NCI-H146 treated with DMSO at 0.1 percent for 48 hours (cell line): ENCODE measurements around the gene CCDC87.
A peak's percentile ranks its signal among the peaks of the same experiment; 100 is the strongest.
"Not testable (repeated sequence)": the region's sequence is repeated elsewhere in the genome, so short reads cannot be mapped to it uniquely, and the experiment has no call there.

Experiments used
- DNase-seq: peaks from one replicate; lab custom pipeline; 2025; ENCODE audit not compliant: unreplicated experiment; lab: John Stamatoyannopoulos, UW

The CCDC87 gene

DNA sequence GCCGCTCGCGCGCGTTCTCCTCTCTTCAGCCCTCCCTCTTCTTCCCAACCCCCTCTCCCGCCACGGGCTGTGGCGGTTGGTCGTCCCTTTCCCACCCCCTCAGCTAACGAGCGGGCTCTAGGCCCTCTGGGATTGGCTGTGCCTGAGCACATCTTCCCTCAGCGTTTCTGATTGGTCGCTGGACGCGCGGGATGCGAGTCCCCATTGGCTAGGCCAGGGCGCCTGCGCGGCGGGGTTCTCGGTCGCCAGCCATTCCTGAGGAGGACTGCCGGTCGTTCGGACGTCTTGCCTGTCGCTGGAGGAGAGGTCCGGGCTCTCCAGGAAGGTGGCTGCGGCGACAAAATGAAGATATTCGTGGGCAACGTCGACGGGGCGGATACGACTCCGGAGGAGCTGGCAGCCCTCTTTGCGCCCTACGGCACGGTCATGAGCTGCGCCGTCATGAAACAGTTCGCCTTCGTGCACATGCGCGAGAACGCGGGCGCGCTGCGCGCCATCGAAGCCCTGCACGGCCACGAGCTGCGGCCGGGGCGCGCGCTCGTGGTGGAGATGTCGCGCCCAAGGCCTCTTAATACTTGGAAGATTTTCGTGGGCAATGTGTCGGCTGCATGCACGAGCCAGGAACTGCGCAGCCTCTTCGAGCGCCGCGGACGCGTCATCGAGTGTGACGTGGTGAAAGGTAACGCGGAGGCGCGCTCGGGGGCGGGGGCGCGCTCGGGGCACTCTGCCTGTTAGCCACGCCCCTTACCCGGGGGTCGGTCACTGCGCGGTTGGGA lies 23.7 kb upstream of the CCDC87 start, which contains the start of gene RBM14:
Gene RBM14 (plus strand): TSS at position 252 of the 776 bp plus-strand sequence. CDS start 91 bp downstream, at position 343.
- DNase-seq = peak; percentile 98

DNA sequence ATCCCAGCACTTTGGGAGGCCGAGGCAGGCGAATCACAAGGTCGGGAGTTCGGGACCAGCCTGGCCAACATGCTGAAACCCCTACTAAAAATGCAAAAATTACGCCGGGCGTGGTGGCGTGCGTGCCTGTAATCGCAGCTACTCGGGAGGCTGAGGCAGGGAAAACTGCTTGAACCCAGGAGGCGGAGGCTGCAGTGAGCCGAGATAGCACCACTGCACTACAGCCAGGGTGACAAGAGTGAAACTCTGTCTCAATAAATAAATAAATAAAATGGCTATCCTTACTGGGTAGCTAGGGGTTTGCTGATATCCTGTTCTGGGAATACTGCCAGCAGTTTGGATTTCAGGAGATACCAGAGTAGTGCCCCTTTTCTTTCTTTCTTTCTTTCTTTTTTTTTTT lies 21.2 kb upstream of the CCDC87 start:
- no peak for DNase-seq

DNA sequence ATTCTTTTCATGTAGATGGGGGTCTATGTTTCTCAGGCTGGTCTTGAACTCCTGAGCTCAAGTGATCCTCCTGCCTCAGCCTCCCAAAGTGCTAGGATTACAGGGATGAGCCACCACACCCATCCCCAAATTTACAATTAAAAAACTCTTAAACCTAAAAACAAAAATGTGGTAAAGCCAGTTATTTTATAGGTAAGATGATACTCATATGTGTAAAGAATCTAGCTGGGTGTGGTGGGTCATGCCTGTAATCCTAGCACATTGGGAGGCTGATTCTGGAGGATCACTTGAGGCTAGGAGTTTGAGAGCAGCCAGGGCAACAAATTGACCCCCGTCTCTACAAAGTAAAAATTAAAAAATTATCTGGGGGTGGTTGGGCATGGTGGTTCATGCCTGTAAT lies 19.6 kb upstream of the CCDC87 start:
- DNase-seq = no peak

DNA sequence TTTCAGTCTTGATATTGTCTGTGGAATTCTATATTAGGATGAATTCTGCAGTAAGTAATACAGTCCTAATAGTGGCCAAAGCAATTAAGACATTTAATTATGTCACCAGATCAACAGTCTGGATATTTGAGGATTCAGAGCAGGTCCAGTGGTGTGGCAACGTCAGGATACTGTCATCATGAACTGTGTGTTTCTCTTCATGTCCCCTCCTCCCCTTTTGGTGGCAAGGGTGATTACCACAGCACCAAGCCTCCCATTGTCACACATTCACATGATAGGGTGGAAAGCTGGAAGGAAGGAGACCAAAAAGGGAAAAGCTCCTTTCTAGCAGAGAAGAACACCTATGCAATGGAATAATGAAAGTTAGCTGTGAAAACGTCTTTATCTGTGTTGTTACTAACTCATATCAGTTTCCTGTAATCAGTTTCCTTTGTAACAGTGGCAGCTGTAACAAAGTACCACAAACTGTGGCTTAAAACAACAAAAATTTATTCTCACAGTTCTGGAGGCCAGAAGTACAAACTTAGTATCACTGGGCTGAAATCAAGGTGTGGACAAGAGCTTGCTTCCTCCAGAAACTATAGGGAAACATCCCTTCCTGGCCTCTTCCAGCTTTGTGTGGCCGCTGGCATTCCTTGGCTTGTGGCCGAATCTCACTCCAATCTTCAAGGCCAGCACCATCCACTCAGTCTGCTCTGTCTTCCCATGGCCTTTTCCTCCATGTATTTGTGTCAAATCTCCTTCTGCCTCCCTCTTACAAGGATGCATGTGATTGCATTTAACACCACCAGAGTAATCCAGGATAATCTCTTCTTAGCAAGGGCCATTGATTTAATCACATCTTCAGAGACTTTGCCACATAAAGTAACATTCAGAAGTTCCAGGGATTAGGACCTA lies 17.1 kb upstream of the CCDC87 start:
- DNase-seq = no peak

DNA sequence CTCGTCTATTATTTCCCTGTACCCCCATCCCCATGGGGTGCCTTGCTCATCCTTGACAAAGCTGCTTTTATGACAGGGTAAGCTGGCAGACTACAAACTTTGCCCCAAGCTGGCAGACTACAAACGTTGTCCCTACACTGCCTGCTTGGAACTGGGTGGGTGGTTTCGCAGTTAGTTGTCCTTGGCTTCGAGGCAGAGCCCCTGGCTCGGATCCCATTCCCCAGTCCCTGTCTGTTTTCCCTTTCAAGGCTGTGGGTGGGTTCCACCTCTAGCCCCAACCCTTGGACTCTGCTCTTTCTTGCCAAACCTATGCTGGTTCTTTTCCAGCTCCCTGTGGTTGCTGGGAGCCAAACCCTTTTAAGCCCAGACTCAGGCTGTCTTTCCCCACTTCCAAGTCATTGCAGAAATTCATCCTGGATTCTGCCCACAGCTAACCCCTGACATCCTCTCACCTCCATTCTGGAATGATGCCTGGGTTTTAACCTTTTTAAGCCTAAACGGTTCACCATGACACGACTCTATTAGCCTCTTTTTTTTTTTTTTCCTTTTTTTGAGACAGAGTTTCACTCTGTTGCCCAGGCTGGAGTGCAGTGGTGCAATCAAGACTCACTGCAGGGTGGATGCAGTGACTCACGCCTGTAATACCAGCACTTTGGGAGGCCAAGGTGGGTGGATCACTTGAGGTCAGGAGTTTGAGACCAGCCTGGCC lies 14.4 kb upstream of the CCDC87 start:
- DNase-seq = no peak

DNA sequence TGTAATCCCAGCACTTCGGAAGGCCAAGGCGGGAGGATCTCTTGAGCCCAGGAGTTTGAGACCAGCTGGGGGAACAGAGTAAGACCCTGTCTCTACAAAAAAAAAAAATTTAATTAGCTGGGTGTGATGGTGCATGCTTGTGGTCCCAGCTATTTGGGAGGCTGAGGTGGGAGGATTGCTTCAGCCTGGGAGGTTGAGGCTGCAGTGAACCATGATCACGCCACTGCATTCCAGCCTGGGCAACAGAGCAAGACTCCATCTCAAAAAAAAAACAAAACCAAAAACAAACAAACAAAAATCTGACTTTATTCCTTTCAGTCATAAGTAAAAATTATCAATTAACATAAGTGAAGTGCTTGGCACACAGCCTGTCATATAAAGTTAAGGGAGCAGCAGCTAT lies 13.7 kb upstream of the CCDC87 start:
- DNase-seq = not testable (repeated sequence)

DNA sequence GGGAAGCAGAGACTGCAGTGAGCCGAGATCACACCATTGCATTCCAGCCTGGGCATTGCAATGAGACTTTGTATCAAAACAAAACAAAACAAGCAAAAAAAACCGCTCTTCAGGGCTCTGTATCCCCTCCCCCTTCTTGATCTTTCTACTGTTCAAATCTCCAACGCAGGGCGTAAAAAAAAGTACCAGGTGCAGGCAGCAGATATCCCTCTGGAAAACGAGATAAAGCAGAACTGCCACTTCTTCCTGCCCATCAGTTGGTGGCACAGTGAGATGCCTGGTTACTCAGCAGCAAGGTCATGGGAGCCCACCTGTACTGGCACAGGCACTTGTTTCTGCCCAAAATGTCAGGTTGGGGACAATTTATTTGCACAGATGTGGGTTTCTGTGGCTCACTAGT lies 11.3 kb upstream of the CCDC87 start:
- no peak for DNase-seq

DNA sequence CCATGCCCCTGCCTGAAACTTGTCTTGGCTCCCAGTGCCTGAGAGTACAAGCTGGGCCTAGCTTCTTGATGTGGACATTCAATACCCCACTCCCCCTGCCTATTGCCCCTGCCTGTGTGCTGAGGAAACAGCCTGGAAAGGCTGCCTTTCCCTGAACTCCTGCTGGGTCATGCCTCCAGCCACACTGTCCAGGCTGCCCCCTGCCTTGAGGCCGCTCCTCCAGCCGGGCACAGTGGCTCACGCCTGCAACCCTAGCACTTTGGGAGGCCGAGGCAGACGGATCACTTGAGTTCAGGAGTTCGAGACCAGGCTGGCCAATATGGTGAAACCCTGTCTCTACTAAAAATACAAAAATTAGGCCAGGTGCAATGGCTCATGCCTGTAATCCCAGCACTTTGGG lies 10.2 kb upstream of the CCDC87 start:
- DNase-seq = no peak

DNA sequence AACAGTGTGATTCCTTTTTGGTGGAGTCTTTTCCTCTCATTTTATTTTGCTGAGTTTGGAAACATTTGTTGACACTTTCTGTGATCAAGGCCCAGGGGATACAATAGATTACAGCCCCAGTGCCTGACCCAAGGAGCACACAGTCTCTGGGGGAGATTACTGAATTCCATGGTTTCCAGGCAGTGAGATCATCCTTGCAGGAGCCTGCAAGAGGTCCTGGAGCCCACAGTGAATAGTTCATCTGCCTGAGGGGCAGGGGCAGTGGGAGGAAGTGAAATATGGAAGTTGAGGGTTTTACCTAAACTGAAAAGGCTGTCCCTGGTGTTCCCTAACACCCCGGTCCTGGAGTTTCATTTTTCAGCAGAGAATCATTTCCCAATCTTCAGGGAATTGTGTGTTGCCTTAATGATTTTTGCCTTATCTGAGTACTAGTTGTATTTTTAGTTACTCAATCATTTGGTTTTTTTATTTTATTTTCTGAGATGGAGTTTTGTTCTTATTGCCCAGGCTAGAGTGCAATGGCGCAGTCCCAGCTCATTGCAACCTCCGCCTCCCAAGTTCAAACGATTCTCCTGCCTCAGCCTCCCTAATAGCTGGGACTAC lies 7.9 kb upstream of the CCDC87 start:
- no peak for DNase-seq

DNA sequence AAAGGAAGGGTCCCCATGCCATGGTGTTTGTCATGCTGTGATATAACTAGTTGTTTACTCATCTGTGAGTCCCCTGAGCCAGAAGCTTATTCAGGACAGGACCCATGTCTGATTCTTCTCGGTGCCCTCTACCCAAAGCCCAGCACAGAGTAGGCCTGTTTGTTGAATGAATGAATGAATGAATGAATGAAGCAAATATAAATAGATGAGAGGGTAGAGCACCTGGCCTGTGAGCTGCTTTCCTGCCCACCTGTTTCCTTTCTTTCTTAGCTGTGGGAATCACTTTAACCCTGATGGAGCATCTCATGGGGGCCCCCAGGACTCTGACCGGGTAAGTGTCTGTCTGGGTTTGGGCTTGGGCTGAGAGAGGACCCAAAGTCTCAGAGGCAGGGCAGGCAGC lies 7.4 kb upstream of the CCDC87 start:
- no peak for DNase-seq

DNA sequence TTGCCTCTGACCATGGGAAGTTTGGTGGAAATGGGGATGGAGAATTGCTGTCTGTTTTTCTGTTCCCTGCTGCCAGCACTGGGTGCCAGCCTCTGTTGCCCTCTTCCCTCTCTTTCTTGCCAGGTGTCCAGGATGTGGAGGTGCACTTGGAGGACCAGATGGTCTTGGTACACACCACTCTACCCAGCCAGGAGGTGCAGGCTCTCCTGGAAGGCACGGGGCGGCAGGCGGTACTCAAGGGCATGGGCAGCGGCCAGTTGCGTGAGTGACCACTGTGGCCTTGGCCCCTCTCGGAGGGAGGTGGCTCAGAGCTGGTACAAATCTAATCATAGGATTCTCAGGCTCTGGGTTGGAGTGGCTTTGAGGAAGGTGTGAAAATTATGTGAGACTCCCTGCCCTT lies 6.1 kb upstream of the CCDC87 start:
- no peak for DNase-seq

DNA sequence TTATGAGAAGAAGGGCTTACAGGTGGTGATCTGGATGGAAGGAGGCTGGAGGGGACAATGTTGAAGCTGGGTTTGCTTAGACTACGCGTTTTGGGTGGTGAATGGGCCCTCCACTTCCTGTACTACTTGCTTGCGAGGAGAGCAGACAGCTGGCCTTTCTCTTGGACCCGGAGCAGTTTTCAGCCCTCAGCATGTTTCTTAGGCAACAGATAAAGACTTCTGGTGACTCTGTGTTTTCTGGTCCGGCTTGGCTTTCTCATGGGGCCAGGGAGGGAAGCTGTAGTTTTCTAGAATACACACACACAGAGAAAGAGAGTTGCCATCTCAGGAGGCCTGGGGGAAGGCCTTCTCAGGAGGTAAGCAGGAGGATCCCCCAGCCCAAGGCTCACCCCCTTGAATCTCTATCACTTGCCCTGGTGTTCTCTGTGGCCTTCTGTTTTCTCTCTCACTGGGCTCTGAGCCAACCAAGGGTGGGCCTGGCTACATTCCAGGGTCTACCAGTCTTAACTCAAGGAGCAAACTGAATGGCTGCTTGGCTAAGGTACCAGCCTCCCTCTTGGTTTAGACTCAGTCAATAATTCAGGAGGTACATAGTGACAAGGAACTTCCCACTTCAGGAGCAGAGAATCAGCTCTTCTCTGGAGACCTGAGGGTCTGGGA lies 2.5 kb upstream of the CCDC87 start:
- no peak for DNase-seq

DNA sequence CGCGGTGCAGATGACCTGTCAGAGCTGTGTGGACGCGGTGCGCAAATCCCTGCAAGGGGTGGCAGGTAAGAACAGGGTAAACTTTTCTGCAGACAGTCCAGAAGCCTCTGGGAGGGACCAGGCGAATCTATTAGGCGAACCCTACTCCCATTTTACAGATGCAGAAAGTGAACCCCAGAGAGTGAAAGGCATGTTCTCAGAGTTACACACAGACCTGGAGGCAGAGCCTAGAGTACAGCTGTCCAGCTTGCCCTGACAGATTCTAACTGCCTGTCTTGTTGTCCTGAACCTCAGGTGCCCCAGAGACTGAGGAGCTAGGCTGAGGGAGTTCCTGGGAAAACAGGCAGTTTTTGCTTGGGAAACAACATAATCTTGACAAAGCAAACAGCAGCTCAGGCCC lies 787 bp upstream of the CCDC87 start:
- no peak for DNase-seq

DNA sequence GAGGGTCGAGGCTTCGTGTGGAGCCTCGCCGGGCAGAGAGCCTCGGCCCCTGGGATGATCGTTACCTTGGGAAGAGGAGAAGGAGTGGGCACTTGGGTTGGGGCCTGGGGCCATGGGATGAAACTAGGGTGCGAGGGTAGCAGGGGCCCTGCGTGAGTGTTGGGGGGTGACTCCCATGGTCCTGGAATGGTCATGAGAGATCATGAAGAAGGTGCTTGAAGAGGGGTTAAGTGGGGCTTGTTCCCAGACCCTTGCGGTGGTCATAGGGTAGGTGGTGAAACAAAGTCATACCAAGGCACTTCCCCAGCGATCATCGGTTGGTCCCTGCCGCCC lies 406 bp upstream of the CCDC87 start:
- no peak for DNase-seq

DNA sequence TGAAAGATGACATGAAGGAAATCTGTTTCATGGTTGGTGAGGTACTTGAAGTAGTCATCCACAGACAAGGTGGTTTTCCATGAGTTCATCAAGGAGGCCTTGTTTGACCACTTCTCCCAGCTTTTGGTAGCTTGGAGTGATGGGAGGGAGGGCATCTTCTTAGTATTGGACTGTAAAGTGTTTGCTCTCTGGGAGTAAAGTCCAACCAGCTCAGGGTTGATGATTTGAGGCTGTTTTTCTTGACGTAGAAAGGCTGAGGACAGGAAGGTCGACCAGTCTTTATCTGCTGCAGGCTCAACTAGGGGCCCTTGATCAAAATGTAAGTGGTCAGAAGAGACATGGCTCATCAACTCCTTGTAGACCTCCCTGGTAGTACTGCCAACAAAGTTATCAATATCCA lies 1.7 kb downstream of the CCDC87 start:
- no peak for DNase-seq

DNA sequence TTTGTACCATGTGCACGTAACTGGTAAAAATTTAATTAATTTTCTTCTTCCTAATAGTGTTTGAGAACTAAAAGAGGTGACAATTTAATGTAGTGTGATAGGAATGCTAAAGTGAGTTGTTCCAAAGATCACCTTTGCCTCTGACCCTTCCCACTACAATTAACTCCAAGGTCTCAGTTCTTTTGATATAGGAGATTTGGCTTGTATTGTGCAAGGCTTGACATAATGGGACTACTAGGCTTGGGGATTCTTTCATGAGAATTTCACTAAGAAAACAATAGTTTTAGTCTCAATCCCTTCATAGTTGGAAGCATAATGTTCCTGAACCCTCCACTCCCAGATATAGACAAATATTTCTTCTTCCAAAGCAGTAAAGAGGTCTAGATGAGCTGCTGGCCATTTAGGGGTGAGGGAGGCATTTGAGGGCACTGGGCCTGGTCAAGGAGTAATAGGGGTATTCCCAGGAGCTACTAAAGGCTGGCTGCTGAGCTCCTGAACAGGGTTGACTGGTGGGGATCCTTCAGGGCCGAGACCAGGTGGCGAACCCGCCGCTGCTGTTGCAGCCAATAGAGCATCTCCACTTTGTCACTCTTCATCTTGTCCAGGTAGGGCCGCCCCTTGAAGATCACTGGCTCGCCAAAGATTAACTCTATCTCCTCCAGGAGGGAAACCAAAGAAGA lies 2.7 kb downstream of the CCDC87 start:
- DNase-seq = no peak

DNA sequence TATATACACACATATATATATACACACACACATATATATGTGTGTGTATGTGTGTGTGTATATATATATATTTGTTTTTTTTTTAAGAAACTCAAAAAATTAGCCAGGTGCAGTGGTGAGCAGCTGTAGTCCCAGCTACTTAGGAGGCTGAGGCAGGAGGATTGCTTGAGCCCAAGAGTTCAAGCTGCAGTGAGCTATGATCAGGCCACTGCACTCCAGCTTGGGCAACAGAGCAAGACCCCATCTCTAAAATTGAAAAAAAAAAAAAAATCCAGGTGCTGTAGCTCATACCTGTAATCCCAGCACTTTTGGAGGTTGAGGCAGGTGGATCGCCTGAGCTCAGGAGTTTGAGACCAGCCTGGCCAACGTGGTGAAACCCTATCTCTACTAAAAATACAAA lies 3.5 kb downstream of the CCDC87 start:
- DNase-seq = not testable (repeated sequence)

DNA sequence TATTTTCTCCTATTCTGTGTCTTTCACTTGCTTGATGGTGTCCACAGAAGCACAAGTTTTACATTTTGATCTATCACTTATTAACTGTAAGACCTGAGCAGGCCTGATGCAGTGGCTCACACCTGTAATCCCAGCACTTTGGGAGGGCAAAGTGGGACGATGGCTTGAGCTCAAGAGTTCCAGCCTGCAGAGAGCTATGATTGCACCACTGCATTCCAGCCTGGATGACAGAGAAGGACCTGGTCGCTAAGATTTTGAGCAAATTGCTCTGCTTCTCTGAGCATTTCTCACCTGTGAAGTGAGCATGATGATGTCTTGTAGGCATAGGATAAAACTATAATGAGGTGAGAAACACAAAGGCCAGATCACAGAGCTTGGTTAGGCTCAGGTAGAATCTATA lies 6.7 kb downstream of the CCDC87 start:
- no peak for DNase-seq

DNA sequence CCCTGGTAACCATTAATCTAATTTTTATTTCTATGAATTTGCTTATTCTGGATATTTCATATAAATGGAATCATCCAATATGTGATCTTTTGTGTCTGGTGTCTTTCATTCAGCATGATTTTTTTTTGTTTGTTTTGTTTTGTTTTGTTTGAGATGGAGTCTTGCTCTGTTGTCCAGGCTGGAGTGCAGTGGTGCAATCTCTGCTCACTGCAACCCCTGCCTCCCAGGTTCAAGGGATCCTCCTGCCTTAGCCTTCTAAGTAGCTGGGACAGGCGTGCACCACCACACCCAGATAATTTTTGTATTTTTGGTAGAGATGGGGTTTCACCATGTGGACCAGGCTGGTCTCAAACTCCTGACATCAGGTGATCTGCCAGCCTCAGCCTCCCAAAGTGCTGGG lies 7.4 kb downstream of the CCDC87 start:
- DNase-seq = not testable (repeated sequence)

DNA sequence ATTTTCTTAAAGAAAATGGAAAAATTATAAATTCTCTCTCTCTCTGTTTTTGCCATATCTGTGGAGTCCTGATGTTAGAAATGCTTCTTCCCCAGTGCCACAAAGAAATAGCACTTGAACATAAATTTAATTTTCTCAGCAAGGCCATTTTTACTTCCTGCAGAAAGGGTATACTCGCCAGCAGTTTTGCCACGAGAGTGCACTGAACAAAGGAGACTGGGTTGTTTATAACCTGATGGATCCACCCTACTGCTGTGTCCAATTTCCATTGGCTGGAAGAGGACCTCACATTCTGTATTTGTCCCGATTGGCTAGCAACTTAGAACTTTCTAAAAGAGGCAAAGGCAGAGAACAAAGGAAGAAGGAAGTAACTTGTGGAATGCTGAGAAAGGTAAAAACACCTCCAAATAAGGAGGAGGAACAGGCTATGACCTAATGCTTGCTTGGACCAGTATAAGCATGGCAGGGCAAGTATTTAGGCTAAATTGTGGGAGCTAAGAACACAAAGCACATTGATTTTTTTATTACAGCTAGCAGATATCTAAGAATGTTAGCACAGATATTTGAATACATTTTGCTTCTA lies 10.2 kb downstream of the CCDC87 start:
- not testable (repeated sequence) for DNase-seq
